GM20431 (cell line): ENCODE data around the gene LZTS3.

Experiments used
- in situ Hi-C: fragments of 300-500 bp; cut with MseI, MboI; formaldehyde crosslinking; loops from one replicate; pipeline ENCODE4 v1.15.0; 2020; ENCODE audit warnings: low sequenced_read_pairs; ENCODE audit not compliant: unreplicated experiment

The LZTS3 gene

GRCh38 chr20:3116341-3116740, 57.0 kb downstream of the LZTS3 start:
- in situ Hi-C loops, result no loop called here

GRCh38 chr20:3115190-3116107, 57.9 kb downstream of the LZTS3 start:
- in situ Hi-C loops, result no loop called here
